ENCODE results near the gene SH2B3. TPM values are rescaled to one million over a fixed set of nuclear protein-coding genes. Genes with fewer than 3 reads are reported as not detected.

SH2B3 gene
- total RNA-seq, 1 experiment from 2014 or later: 57.1 TPM

GRCh38 chr12:111404362-111405148, 1.2 kb upstream of the SH2B3 start:
- DNase-seq (ENCODE audit: low read depth, low spot score): no peak

DNA sequence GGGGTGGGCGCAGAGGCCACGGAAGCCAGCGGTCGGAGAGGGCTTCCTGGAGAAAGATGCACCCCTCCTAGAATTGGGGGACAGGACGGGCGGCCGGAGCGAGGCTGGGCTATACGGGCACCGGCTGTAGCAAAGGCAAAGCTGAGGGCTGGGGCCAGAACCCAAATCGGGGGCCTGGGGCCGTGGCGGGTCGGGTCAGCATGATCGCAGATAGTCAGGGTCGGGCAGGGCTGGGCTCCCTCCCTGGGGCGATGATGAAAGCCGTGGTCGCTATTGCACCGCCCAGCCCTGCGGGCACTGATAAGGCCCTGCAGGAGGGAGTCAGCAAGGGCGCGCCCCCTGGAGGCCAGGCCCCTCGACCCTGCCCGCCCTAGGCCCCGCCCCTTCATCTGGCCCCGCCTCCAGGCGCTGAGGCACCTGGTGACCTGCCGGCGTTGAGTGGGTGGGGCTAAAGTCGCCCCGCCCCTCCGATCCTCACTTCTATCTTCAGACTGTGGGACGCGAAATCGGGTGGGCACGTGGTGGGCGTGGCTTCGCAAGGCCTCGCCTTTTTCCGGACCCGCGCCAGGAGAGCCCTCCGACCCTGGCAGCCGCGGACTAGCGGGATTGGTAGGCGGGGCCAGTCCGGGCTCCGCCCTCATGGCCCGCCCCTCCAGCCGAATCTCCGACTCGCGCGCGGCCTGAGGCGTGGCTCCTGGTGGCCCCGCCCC, 419 bp upstream of the SH2B3 start:
- peak; percentile 95 for DNase-seq (ENCODE audit: low read depth, low spot score)
- in situ Hi-C loops (cut with HindIII; ENCODE audit: low pct_unique_long_range_greater_than_20kb, low sequenced_read_pairs): no loop called here

More at GRCh38 chr12:111404362-111405148, 1.2 kb upstream of the SH2B3 start:
- in situ Hi-C loops (cut with HindIII; ENCODE audit: low pct_unique_long_range_greater_than_20kb, low sequenced_read_pairs): no loop called here

DNA sequence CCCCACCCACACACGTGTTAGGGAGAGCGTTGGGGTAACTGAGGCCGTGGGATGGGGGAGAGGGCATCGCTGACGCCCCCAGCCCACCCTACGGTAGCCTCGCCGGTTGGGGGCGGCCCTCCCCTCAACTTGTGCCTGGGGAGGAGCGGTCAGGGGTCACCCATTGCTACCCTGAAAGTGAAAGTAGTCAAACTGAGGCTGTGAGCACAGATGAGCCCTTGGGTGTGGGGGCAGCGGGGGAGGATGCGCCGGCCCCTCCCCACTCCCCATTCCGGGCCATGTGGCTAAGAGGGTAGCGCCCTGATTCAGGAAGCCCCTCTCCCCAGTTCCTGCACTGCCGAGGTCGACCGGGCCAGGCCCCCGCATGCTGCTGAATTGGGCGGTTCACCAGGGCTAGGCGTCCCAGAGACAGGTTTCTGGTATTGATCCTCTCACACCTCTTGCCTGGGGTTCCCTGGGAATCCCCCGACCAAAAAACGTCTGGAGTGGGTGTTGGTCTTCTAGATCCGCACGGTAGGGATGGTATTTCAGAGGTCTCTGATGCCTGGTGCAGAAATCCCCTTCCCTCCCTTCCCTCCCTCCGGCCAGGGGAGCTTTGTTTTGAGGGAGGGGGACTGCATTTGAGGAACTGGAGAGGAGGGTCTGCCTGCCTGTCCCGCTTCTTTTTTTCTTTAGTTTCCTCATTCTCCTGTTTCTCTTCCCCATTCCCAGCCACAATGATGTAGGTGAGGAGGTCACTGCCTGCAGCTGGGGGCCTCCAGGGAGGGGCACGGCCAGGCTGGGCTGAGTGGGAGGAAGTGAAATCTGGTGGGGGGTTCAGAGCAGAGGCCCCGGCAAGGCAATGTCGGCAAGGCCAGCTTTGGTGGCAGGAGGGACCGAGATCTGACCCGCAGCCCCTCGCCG, 1.0 kb downstream of the SH2B3 start:
- DNase-seq (ENCODE audit: low read depth, low spot score): no peak
- in situ Hi-C loops (cut with HindIII; ENCODE audit: low pct_unique_long_range_greater_than_20kb, low sequenced_read_pairs): no loop called here

- in situ Hi-C loops (cut with HindIII; ENCODE audit: low pct_unique_long_range_greater_than_20kb, low sequenced_read_pairs): no loop called here
- no peak for DNase-seq (ENCODE audit: low read depth, low spot score)
Observed at GRCh38 chr12:111407377-111408115, 1.8 kb downstream of the SH2B3 start.

DNA sequence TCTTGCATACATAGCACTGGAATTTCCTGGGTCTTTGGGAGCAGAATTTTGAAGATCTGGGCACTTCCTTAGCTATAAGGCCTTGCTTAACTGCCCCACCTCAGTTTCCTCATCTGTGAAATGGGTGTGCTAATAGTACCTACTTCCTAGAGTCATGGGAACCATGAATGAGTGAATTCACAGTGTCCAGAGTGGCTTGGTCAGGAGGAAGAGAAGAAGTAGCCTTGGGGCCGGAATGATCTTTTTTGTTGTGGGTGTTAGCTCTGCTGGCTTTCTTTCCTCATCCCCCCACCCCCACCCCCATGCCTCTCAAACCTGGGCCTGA, 2.4 kb downstream of the SH2B3 start:
- peak; percentile 58 for DNase-seq (ENCODE audit: low read depth, low spot score)
- in situ Hi-C loops (cut with HindIII; ENCODE audit: low pct_unique_long_range_greater_than_20kb, low sequenced_read_pairs): no loop called here

DNA sequence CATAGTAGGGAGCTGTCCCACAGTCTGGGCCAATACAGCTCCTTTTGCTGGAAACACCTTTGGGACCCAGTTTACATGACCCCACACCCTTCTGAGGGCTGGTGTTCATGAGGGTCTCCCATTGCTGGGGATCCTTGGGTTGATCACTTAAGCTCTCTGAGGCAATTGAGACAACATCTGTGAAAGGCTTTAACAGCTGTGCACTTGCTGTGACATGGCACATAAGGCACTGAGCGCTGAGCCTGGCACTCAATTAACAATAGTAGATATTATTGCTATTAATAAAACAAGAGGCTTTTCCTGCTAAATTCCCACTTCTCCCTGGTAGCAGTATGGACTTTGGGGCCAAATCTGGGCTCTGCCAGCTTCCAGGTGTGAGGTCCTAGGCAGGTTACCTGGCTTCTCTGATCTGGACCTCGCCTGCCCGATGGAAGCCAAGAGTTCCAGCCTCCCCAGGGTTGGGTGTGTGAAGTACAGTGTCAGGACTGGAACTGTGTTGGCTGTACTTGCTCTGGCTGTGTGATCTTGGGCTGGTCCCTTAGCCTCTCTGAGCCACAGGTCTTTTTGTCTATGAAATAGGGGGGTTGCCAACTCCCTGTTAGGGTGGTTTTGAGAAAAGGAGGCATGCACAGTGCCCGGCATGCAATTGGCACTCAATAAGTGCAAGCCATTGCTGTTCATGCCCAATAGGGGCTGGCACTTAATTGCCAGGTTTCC, 3.1 kb downstream of the SH2B3 start:
- in situ Hi-C loops (cut with HindIII; ENCODE audit: low pct_unique_long_range_greater_than_20kb, low sequenced_read_pairs): no loop called here
- DNase-seq (ENCODE audit: low read depth, low spot score): no peak

- DNase-seq (ENCODE audit: low read depth, low spot score): peak; percentile 30
Observed at GRCh38 chr12:111409403-111409779, 3.7 kb downstream of the SH2B3 start.

GRCh38 chr12:111409780-111410430, 4.2 kb downstream of the SH2B3 start:
- DNase-seq (ENCODE audit: low read depth, low spot score): peak; percentile 88
- in situ Hi-C loops (cut with HindIII; ENCODE audit: low pct_unique_long_range_greater_than_20kb, low sequenced_read_pairs): no loop called here

More at GRCh38 chr12:111409403-111409779, 3.7 kb downstream of the SH2B3 start:
- in situ Hi-C loops (cut with HindIII; ENCODE audit: low pct_unique_long_range_greater_than_20kb, low sequenced_read_pairs): no loop called here

DNA sequence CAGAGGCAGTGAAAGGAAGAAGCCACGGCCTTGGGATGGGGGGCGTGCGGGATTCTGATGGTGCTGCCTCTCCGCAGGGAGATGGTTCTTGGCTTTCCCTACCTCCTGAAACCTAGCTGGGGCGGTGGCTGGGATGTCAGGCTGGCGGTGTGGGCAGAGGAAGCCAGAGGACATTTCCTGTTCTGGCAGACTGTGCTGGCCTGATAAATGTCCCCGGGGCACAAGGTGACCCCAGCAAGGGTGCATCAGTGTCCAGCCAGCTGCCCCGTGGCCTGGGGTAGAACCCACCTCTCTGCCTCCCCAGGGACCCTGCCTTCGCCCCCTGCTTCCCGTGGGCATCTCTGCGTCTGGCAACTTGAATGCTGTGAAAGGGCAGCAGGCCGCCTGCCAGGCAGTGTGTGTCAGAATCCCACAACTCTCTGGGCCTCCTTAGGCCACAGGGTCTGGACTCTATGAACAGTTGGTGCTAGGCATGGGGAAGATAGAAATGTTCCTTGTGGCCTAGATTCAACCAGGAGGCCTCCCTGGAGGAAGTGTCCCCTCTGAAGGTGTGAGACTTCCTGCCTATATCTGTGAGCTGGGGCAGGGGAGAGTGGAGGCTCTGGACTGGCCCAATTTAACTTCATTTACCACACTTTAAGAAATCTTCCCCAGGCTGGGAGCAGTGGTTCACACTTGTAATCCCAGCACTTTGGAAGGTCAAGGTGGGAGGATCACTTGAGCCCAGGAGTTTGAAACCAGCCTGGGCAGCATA, 4.9 kb downstream of the SH2B3 start:
- in situ Hi-C loops (cut with HindIII; ENCODE audit: low pct_unique_long_range_greater_than_20kb, low sequenced_read_pairs): no loop called here
- DNase-seq (ENCODE audit: low read depth, low spot score): peak; percentile 27

- DNase-seq (ENCODE audit: low read depth, low spot score): no peak
- in situ Hi-C loops (cut with HindIII; ENCODE audit: low pct_unique_long_range_greater_than_20kb, low sequenced_read_pairs): no loop called here
Observed at GRCh38 chr12:111411185-111411764, 5.6 kb downstream of the SH2B3 start.

DNA sequence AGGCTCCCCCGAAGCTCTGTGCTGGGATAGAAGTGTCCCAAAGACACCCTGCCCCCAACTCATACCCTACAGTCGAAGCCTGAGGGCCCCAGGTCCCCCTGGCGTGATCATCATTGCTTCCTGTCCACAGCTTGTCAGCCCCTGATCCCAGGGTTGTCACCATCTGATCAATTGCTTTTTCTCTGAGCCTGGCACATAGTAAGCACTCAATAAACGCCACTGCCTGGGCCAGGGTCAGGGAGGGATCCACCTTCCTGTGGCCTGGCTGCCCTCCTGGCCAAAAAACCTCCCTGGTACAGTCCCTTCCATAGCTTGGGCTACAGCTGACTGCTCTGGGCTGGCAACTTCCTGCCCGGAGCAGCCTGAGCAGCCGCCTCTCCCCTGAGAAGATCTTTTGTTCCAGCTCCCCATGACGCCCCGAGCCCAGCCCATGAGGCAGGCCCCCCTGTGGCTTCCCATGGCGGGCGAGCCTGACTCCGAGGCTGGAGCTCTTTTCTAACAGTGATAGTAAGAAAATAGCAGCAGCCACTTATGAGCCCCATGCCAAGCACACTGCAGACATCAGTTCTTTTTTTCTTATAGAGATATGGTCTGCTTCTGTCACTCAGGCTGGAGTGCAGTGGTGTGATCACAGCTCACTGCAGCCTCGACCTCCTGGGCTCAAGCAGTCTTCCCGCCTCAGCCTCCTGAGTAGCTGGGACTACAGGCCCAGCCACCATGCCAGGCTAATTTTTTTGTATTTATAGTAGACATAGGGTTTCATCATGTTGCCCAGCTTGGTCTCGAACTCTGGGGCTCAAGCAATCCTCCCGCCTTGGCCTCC, 6.5 kb downstream of the SH2B3 start:
- in situ Hi-C loops (cut with HindIII; ENCODE audit: low pct_unique_long_range_greater_than_20kb, low sequenced_read_pairs): no loop called here
- DNase-seq (ENCODE audit: low read depth, low spot score): peak; percentile 88

- peak; percentile 66 for DNase-seq (ENCODE audit: low read depth, low spot score)
- in situ Hi-C loops (cut with HindIII; ENCODE audit: low pct_unique_long_range_greater_than_20kb, low sequenced_read_pairs): no loop called here
Observed at GRCh38 chr12:111412830-111413441, 7.2 kb downstream of the SH2B3 start.

GRCh38 chr12:111413442-111414086, 7.8 kb downstream of the SH2B3 start:
- peak; percentile 91 for DNase-seq (ENCODE audit: low read depth, low spot score)
- in situ Hi-C loops (cut with HindIII; ENCODE audit: low pct_unique_long_range_greater_than_20kb, low sequenced_read_pairs): no loop called here

DNA sequence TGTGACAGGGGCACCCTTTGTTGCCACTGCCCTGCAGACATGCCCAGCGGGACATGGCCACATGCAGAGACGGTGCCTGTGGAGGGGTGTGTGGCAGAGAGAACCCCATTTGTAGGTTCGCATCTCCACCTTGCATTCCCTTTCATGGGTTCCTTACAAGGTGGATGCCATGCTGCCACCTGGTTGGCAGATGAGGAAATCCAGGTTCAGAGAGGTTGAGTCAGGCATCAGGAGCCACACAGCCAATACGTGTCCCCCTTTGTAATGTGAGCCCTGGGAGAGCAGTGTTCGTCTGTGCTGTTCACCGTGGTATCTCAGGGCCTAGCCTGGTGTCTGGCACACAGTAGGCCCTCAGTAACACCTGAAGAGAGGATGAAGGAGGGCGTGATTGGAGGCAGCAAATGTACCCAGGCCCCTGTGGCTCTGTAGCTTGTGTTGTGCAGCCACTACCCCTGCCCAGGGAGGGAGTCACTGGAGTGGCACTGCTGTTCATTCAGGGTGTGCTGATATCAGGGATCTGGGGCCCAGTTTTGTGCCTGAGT, 9.1 kb downstream of the SH2B3 start:
- no peak for DNase-seq (ENCODE audit: low read depth, low spot score)
- in situ Hi-C loops (cut with HindIII; ENCODE audit: low pct_unique_long_range_greater_than_20kb, low sequenced_read_pairs): no loop called here

Measured in SK-MEL-5 (cell line).